Skeletal muscle tissue (tissue), 4 donors: Measurements from ENCODE around the gene SEC14L3. TPM values are rescaled to one million over a fixed set of nuclear protein-coding genes. Genes with fewer than 3 reads are reported as not detected.

ENCODE experiments used
- H3K27ac ChIP-seq: one replicate; pipeline ENCODE4 v1.7.0; 2013; ENCODE audit warnings: mild to moderate bottlenecking, low read depth, low read length, inconsistent platforms
- H3K27me3 ChIP-seq, 3 donors: one replicate each; pipeline ENCODE4 v1.7.0; 2013; ENCODE audit warnings: low read length in 3 of 3; ENCODE audit not compliant: control insufficient read depth in 3 of 3, insufficient read depth in 3 of 3
- H3K36me3 ChIP-seq, 3 donors: one replicate each; pipeline ENCODE4 v1.7.0; 2013; ENCODE audit warnings: low read length in 3 of 3; ENCODE audit not compliant: control insufficient read depth in 3 of 3, insufficient read depth in 3 of 3
- H3K4me1 ChIP-seq, 3 donors: one replicate each; pipeline ENCODE4 v1.7.0; 2013; ENCODE audit warnings: low read length in 3 of 3, mild to moderate bottlenecking in 3 of 3; ENCODE audit not compliant: control insufficient read depth in 3 of 3, insufficient read depth in 3 of 3
- H3K4me3 ChIP-seq, 3 donors: one replicate each; pipeline ENCODE4 v1.7.0; 2013; ENCODE audit warnings: low read length in 3 of 3
- H3K9ac ChIP-seq, 3 donors: one replicate each; pipeline ENCODE4 v1.7.0; 2013; ENCODE audit warnings: low read length in 3 of 3, mild to moderate bottlenecking in 3 of 3, moderate library complexity in 2 of 3, low read depth in 1 of 3
- H3K9me3 ChIP-seq, 3 donors: one replicate each; pipeline ENCODE4 v1.7.0; 2013; ENCODE audit warnings: low read length in 3 of 3; ENCODE audit not compliant: control insufficient read depth in 3 of 3
- total RNA-seq: library from RNA; depleted of rRNA; stranded (reverse); fragments of >200 nt; gene quantifications from one replicate; pipeline ENCODE4 v1.2.3, GENCODE V29; 2014
- donor health status: Osteomylitis.

The SEC14L3 gene
- total RNA-seq, 1 donor from 2014 or later, result not detected

- H3K4me1 ChIP-seq, result peaks cover 37 to 49% (median 38%) of the 10 kb centered on the region in 3 donors
- H3K9me3 ChIP-seq, result no peaks in the 10 kb centered on the region
- peak within 1 kb of the TSS; percentile 66 to 86 (median 83) for H3K9ac ChIP-seq
- H3K4me3 ChIP-seq, result peak within 1 kb of the TSS; percentile 90 to 98 (median 95)
- peak within 1 kb of the TSS; percentile 96 for H3K27ac ChIP-seq
- H3K36me3 ChIP-seq, result peaks cover 0 to 2% (median 0%) of the 10 kb centered on the region in 3 donors
- H3K27me3 ChIP-seq, result no peaks in the 10 kb centered on the region
These were observed 46.0 kb downstream of the SEC14L3 start, which contains the start of gene MTFP1 for GRCh38 chr22:30425616-30426387. Gene MTFP1 (plus strand): TSS chr22:30425768. CDS start chr22:30425880, 112 bp downstream.

GRCh38 chr22:30425327-30425615 is 46.5 kb downstream of the SEC14L3 start:
- Histone ChIP-seq H3K4me1 (peaks cover 37 to 54% (median 42%) of the 10 kb centered on the region in 3 donors), H3K4me3 (peak overlapping the region; percentile 72 to 95 (median 83)), H3K27me3 (no peaks in the 10 kb centered on the region), H3K36me3 (peaks cover 0 to 4% (median 2%) of the 10 kb centered on the region in 3 donors), H3K9ac (peak overlapping the region in 2 of 3 donors; percentile 80 to 83), H3K27ac (peak overlapping the region; percentile 76), H3K9me3 (no peaks in the 10 kb centered on the region)

- no peaks in the 10 kb centered on the region for H3K9me3 ChIP-seq
- H3K4me3 ChIP-seq, result peak overlapping the region; percentile 90 to 98 (median 95)
- no peaks in the 10 kb centered on the region for H3K27me3 ChIP-seq
- peaks cover 37 to 55% (median 42%) of the 10 kb centered on the region in 3 donors for H3K4me1 ChIP-seq
- H3K36me3 ChIP-seq, result peaks cover 0 to 6% (median 2%) of the 10 kb centered on the region in 3 donors
- H3K9ac ChIP-seq, result peak overlapping the region; percentile 66 to 86 (median 83)
- peak overlapping the region; percentile 96 for H3K27ac ChIP-seq
These were observed 47.1 kb downstream of the SEC14L3 start for GRCh38 chr22:30424534-30425326.

GRCh38 chr22:30423959-30424533 is 47.8 kb downstream of the SEC14L3 start:
- Histone ChIP-seq H3K27ac (peak overlapping the region; percentile 96), H3K9me3 (no peaks in the 10 kb centered on the region), H3K4me1 (peaks cover 37 to 55% (median 42%) of the 10 kb centered on the region in 3 donors), H3K27me3 (no peaks in the 10 kb centered on the region), H3K36me3 (peaks cover under 1 to 7% (median 4%) of the 10 kb centered on the region in 3 donors), H3K4me3 (peak overlapping the region; percentile 90 to 98 (median 95)), H3K9ac (peak overlapping the region; percentile 95 to 96 (median 95))

- Histone ChIP-seq H3K4me1 (peaks cover 37 to 55% (median 42%) of the 10 kb centered on the region in 3 donors), H3K9me3 (no peaks in the 10 kb centered on the region), H3K9ac (peak overlapping the region; percentile 95 to 96 (median 95)), H3K27me3 (no peaks in the 10 kb centered on the region), H3K27ac (peak overlapping the region; percentile 96), H3K36me3 (peaks cover 6 to 13% (median 7%) of the 10 kb centered on the region in 3 donors), H3K4me3 (peak overlapping the region; percentile 90 to 98 (median 95))
These were observed 48.4 kb downstream of the SEC14L3 start for GRCh38 chr22:30423301-30423958.

GRCh38 chr22:30422481-30423300 is 49.1 kb downstream of the SEC14L3 start:
- Histone ChIP-seq H3K27me3 (no peaks in the 10 kb centered on the region), H3K36me3 (peaks cover 5 to 19% (median 14%) of the 10 kb centered on the region in 3 donors), H3K9me3 (no peaks in the 10 kb centered on the region), H3K4me1 (peaks cover 37 to 55% (median 42%) of the 10 kb centered on the region in 3 donors), H3K27ac (peak overlapping the region; percentile 96), H3K9ac (peak overlapping the region; percentile 95 to 96 (median 95)), H3K4me3 (peak overlapping the region; percentile 90 to 98 (median 95))

- Histone ChIP-seq H3K27me3 (no peaks in the 10 kb centered on the region), H3K9me3 (no peaks in the 10 kb centered on the region), H3K9ac (peak overlapping the region; percentile 27 to 96 (median 95)), H3K36me3 (peaks cover 9 to 24% (median 21%) of the 10 kb centered on the region in 3 donors), H3K4me3 (peak overlapping the region in 2 of 3 donors; percentile 14 to 90), H3K27ac (peak overlapping the region; percentile 96), H3K4me1 (peaks cover 37 to 55% (median 42%) of the 10 kb centered on the region in 3 donors)
These were observed 49.9 kb downstream of the SEC14L3 start for GRCh38 chr22:30421695-30422480.

GRCh38 chr22:30420347-30421125 is 51.3 kb downstream of the SEC14L3 start:
- H3K4me1 ChIP-seq, result peaks cover 28 to 45% (median 35%) of the 10 kb centered on the region in 3 donors
- peak overlapping the region in 2 of 3 donors; percentile 35 to 59 for H3K9ac ChIP-seq
- no peak overlapping the region for H3K4me3 ChIP-seq
- no peaks in the 10 kb centered on the region for H3K27me3 ChIP-seq
- H3K27ac ChIP-seq, result no peak overlapping the region
- no peaks in the 10 kb centered on the region for H3K9me3 ChIP-seq
- H3K36me3 ChIP-seq, result peaks cover 18 to 38% (median 34%) of the 10 kb centered on the region in 3 donors
